AG04450 (cell line): ENCODE results near the gene SRL. TPM values are rescaled to one million over a fixed set of nuclear protein-coding genes. Genes with fewer than 3 reads are reported as not detected.
A peak's percentile ranks its signal among the peaks of the same experiment; 100 is the strongest.

Experiments used
- CTCF ChIA-PET: fragments of 300-600, 350-600 bp; formaldehyde crosslinking; extraction: SDS; loops from one replicate; lab custom pipeline; 2022; ENCODE audit warnings: antibody characterized with exemption, inconsistent platforms; lab: Charles Lee
- POLR2A ChIA-PET: fragments of 350-600 bp; formaldehyde crosslinking; extraction: SDS; loops from one replicate; lab custom pipeline; 2021; ENCODE audit warnings: antibody characterized with exemption, inconsistent platforms; lab: Yijun Ruan, JAX
- DNase-seq: peaks from one replicate; pipeline ENCODE4 v3.0.0-alpha.2; 2011; ENCODE audit warnings: low read depth, low spot score
- H3K27ac ChIP-seq: one replicate; pipeline ENCODE4 v1.5.1; 2012; ENCODE audit warnings: low read depth, low read length, control low read depth
- H3K27me3 ChIP-seq: one replicate; pipeline ENCODE4 v1.6.0; 2012; ENCODE audit warnings: low read length; ENCODE audit not compliant: control insufficient read depth, insufficient read depth
- H3K4me3 ChIP-seq: 2 replicates; pipeline ENCODE4 v1.5.1; 2011; ENCODE audit warnings: mild to moderate bottlenecking, low read depth, low read length, control low read depth
- H3K9me3 ChIP-seq: 2 replicates; pipeline ENCODE4 v1.5.1; 2012; ENCODE audit warnings: low read length; ENCODE audit not compliant: control insufficient read depth, insufficient read depth
- polyA plus RNA-seq: library from polyadenylated mRNA; depleted of rRNA; stranded (reverse); fragments of >200 nt; gene quantifications from 2 replicates; pipeline ENCODE4 v1.2.3, GENCODE V29; 2011
- TF ChIP-seq, protein P1 (sequence below): IDR thresholded peaks from 2 replicates; pipeline ENCODE4 v1.5.1; 2011; ENCODE audit warnings: low read depth, low read length, control low read depth, inconsistent platforms

Gene SRL
- polyA plus RNA-seq, 1 experiment = 0.05 TPM

DNA sequence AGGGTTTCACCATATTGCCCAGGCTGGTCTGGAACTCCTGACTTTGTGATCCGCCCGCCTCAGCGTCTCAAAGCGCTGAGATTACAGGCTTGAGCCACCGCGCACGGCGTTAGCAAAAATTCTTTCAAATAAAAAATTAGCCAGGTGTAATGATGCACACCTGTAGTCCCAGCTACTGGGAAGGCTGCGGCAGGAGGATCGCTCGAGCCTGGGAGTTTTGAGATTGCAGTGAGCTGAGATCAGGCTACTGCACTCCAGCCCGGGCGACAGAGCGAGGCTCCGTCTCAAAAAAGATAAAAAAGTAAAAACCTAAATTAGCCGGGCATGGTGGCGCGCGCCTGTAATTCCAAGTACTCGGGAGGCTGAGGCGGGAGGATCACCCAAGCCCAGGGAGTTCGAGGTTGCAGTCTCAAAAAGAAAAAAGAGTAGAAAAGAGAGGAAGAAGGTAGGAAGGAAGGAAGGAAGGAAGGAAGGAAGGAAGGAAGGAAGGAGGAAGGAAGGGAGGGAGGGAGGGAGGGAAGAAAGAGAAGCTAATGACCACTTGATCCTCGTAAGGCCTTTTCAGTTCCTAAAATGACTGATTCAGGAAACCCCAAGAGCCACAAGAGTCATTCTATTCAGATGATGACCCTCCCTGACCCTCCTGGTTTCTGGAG lies 59.2 kb downstream of the SRL start:
- POLR2A ChIA-PET = interaction anchor here (0.6 kb wide), 1 partner anchor 200 kb away, joined by 3 read pairs; no protein-coding TSS in a partner anchor

DNA sequence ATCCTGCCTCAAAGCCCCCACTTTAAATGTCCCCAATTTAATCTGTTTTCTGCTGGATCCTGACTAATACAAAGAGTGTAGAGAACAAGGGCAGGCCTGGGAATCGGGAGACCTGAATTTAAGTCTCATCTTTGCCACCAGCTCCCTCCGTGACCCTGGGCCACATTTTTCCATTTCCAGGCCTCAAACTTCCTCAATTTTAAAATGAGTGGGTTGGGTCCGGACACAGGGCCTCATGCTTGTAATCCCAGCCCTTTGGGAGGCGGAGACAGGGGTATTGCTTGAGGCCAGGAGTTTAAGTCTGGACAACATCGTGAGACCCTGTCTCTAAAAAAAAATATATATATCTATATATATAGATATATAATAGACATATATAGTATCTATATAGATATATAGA lies 61.4 kb downstream of the SRL start:
- POLR2A ChIA-PET = no interaction called here

More for the DNA sequence above, 59.2 kb downstream of the SRL start:
- TF ChIP-seq, protein P1, sequence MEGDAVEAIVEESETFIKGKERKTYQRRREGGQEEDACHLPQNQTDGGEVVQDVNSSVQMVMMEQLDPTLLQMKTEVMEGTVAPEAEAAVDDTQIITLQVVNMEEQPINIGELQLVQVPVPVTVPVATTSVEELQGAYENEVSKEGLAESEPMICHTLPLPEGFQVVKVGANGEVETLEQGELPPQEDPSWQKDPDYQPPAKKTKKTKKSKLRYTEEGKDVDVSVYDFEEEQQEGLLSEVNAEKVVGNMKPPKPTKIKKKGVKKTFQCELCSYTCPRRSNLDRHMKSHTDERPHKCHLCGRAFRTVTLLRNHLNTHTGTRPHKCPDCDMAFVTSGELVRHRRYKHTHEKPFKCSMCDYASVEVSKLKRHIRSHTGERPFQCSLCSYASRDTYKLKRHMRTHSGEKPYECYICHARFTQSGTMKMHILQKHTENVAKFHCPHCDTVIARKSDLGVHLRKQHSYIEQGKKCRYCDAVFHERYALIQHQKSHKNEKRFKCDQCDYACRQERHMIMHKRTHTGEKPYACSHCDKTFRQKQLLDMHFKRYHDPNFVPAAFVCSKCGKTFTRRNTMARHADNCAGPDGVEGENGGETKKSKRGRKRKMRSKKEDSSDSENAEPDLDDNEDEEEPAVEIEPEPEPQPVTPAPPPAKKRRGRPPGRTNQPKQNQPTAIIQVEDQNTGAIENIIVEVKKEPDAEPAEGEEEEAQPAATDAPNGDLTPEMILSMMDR = no peak
- Histone ChIP-seq H3K4me3 (peak overlapping the region; percentile 75), H3K9me3 (no peaks in the 10 kb centered on the region; the same call in 1 of the 2 replicates), H3K27me3 (no peaks in the 10 kb centered on the region), H3K27ac (peak overlapping the region; percentile 87)
- CTCF ChIA-PET = no interaction called here
- no peak for DNase-seq

DNA sequence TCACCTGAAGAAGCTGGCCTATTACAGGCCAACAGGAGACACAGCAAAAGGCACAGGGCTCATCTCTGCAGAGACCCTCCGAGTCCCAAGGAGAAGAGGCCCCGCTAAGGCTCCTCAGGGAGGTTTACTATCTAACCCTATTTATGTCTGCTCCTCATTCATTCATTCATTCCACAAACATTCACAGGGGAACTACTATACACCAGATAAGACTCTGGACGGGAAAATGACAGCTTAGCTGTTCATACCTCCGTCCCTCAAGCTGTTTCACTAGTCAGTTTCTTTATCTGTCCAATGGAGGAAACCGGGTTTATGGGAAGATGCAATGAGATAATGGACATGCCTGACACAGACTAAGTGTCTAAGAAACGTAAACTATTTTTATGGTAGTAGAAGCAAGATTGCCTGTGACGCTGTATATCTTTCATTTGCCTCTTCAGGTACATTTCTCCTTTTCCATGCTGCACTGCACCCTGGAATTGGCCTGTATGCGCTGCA lies 62.1 kb downstream of the SRL start:
- ChIA-PET POLR2A (no interaction called here), CTCF (interaction anchor here (1.1 kb wide), 1 partner anchor 74 kb away, joined by 3 read pairs; no protein-coding TSS in a partner anchor)
- Histone ChIP-seq H3K4me3 (no peak overlapping the region), H3K27ac (no peak overlapping the region), H3K27me3 (no peaks in the 10 kb centered on the region), H3K9me3 (no peaks in the 10 kb centered on the region; the same call in 1 of the 2 replicates)
- no peak for DNase-seq
- TF ChIP-seq, protein P1 = no peak

More for the DNA sequence above, 61.4 kb downstream of the SRL start:
- H3K27ac ChIP-seq = no peak overlapping the region
- H3K9me3 ChIP-seq = no peaks in the 10 kb centered on the region; the same call in 1 of the 2 replicates
- H3K27me3 ChIP-seq = no peaks in the 10 kb centered on the region
- H3K4me3 ChIP-seq = no peak overlapping the region
- no peak for DNase-seq
- CTCF ChIA-PET = interaction anchor here (1.1 kb wide), 1 partner anchor 73 kb away, joined by 3 read pairs; no protein-coding TSS in a partner anchor
- TF ChIP-seq, protein P1 = no peak

DNA sequence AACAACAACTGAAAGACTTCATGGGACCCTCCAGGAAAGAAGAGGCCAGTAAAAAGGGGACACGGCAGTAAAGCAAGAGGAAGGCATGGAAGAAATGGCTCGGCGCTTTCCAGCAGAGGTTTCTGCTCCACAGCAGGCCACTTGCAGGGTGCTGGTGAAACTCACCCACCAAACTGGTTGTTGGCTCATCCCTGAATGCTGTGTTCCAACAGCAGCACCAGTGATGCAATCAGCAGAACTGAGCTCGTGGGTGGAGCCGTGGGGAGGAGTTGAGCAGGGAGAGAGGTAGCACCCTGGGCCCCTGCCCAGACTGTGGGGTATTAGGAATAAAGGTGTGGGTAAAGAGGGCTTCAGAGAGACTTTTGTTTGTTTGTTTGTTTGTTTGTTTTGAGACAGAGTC lies 62.9 kb downstream of the SRL start:
- no peak overlapping the region for H3K27ac ChIP-seq
- no peaks in the 10 kb centered on the region for H3K27me3 ChIP-seq
- ChIA-PET CTCF (no interaction called here), POLR2A (no interaction called here)
- DNase-seq = no peak
- no peaks in the 10 kb centered on the region; the same call in 1 of the 2 replicates for H3K9me3 ChIP-seq
- TF ChIP-seq, protein P1 = no peak
- no peak overlapping the region for H3K4me3 ChIP-seq

DNA sequence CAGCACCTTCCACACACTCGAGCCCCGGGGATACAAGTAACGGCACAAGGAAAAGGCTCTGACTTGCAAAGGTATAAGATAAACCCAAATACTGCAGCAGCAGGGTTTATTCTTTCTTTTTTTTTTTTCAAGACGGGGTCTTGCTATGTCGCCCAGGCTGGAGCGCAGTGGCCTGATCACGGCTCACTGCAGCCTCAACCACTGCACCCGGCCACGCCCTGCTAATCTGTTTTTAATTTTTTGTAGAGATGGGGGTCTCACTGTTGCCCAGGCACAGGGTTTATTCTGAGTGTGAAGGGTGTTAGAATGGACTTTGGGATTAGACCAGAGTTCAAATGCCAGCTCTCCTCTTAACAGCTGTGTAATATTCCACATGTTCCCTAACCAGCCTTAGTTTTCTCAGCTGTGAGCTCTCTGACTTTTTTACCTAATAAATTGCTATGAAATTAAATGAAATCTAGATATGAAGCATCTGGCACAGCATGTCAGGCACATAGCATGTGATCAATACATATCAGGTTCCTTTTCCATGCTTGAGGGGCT lies 63.3 kb downstream of the SRL start:
- H3K27ac ChIP-seq = no peak overlapping the region
- H3K27me3 ChIP-seq = no peaks in the 10 kb centered on the region
- ChIA-PET POLR2A (no interaction called here), CTCF (interaction anchor here (1.0 kb wide), 1 partner anchor 76 kb away, joined by 5 read pairs; no protein-coding TSS in a partner anchor)
- H3K4me3 ChIP-seq = no peak overlapping the region
- DNase-seq = no peak
- no peaks in the 10 kb centered on the region; the same call in 1 of the 2 replicates for H3K9me3 ChIP-seq
- TF ChIP-seq, protein P1 = no peak
